MM.1S (cell line): ENCODE results near the gene KCNIP4.
A peak's percentile ranks its signal among the peaks of the same experiment; 100 is the strongest.

Experiments
- DNase-seq: peaks from one replicate; pipeline ENCODE4 v3.0.0-alpha.2; 2015
- H2AFZ ChIP-seq: fragments of 300-600 bp; sonication (generic); 2 replicates; pipeline ENCODE4 v1.6.0; 2016; ENCODE audit warnings: antibody characterized with exemption, low read length
- H3F3A ChIP-seq: fragments of 300-600 bp; sonication (generic); 2 replicates; pipeline ENCODE4 v1.6.1; 2016; ENCODE audit warnings: mild to moderate bottlenecking, antibody characterized with exemption, low read length, moderate library complexity, mixed read lengths; ENCODE audit not compliant: insufficient read depth
- H3K27ac ChIP-seq: fragments of 300-600 bp; sonication (generic); 2 replicates; pipeline ENCODE4 v1.5.1; 2016; ENCODE audit warnings: mild to moderate bottlenecking, low read length
- H3K27me3 ChIP-seq: fragments of 300-600 bp; sonication (generic); replicated peaks from 2 replicates; pipeline ENCODE4 v1.6.0; 2016; ENCODE audit warnings: low read length; ENCODE audit not compliant: insufficient read depth
- H3K36me3 ChIP-seq: fragments of 300-600 bp; sonication (generic); replicated peaks from 2 replicates; pipeline ENCODE4 v1.6.1; 2016; ENCODE audit warnings: mild to moderate bottlenecking, low read length, mixed read lengths; ENCODE audit not compliant: insufficient read depth
- H3K4me1 ChIP-seq: fragments of 300-600 bp; sonication (generic); 2 replicates; pipeline ENCODE4 v1.6.1; 2016; ENCODE audit warnings: low read length, mixed read lengths
- H3K4me2 ChIP-seq: fragments of 300-600 bp; sonication (generic); 2 replicates; pipeline ENCODE4 v1.6.0; 2016; ENCODE audit warnings: low read depth, low read length
- H3K4me3 ChIP-seq: fragments of 300-600 bp; sonication (generic); 2 replicates; pipeline ENCODE4 v1.5.1; 2016; ENCODE audit warnings: low read length, mixed read lengths
- H3K79me2 ChIP-seq: fragments of 300-600 bp; sonication (generic); 2 replicates; pipeline ENCODE4 v1.6.1; 2016; ENCODE audit warnings: mixed run types, low read length, mixed read lengths
- H3K9ac ChIP-seq: fragments of 300-600 bp; sonication (generic); 2 replicates; pipeline ENCODE4 v1.6.1; 2016; ENCODE audit warnings: low read length, mixed read lengths
- H3K9me2 ChIP-seq: fragments of 300-600 bp; sonication (generic); replicated peaks from 2 replicates; pipeline ENCODE4 v1.6.1; 2016; ENCODE audit warnings: mild to moderate bottlenecking, low read length, mixed read lengths; ENCODE audit not compliant: insufficient read depth
- H3K9me3 ChIP-seq: fragments of 300-600 bp; sonication (generic); replicated peaks from 2 replicates; pipeline ENCODE4 v1.6.1; 2016; ENCODE audit warnings: mild to moderate bottlenecking, low read length, mixed read lengths; ENCODE audit not compliant: insufficient read depth
- H4K20me1 ChIP-seq: fragments of 300-600 bp; sonication (generic); 2 replicates; pipeline ENCODE4 v1.6.1; 2016; ENCODE audit warnings: mild to moderate bottlenecking, low read length, moderate library complexity, mixed read lengths; ENCODE audit not compliant: insufficient read depth
- CTCF ChIP-seq: fragments of 300-600 bp; sonication (generic); IDR thresholded peaks from 2 replicates; pipeline ENCODE4 v1.5.1; 2016; ENCODE audit warnings: antibody characterized with exemption, low read length, mixed read lengths
- EZH2 ChIP-seq: fragments of 300-600 bp; sonication (generic); optimal IDR thresholded peaks from 2 replicates; pipeline ENCODE3; 2017; ENCODE audit warnings: low read depth, mild to moderate bottlenecking, antibody characterized with exemption, low read length, mixed read lengths
- EZH2phosphoT487 ChIP-seq: fragments of 300-600 bp; sonication (generic); IDR thresholded peaks from 2 replicates; pipeline ENCODE4 v1.6.1; 2018; ENCODE audit warnings: antibody characterized with exemption, low read length

Gene KCNIP4

GRCh38 chr4:21413807-21414370, 534.7 kb downstream of the KCNIP4 start:
- H3K4me2 ChIP-seq = peak overlapping the region; percentile 42; the same call in 1 of the 2 replicates
- no peaks in the 10 kb centered on the region for H3K4me1 ChIP-seq
- H3K79me2 ChIP-seq = no peaks in the 10 kb centered on the region
- H3K27ac ChIP-seq = no peak overlapping the region
- H3K36me3 ChIP-seq = no peaks in the 10 kb centered on the region
- no peaks in the 10 kb centered on the region for H3F3A ChIP-seq
- H3K4me3 ChIP-seq = peak overlapping the region; percentile 11; the same call in 1 of the 2 replicates
- H3K9me2 ChIP-seq = no peaks in the 10 kb centered on the region
- TF ChIP-seq CTCF = no peak
- no peak for TF ChIP-seq EZH2phosphoT487
- TF ChIP-seq EZH2 = no peak
- H4K20me1 ChIP-seq = no peaks in the 10 kb centered on the region
- H3K27me3 ChIP-seq = no peaks in the 10 kb centered on the region
- H2AFZ ChIP-seq = peak overlapping the region; percentile 33
- H3K9me3 ChIP-seq = no peaks in the 10 kb centered on the region
- peak; percentile 30 for DNase-seq
- H3K9ac ChIP-seq = no peak overlapping the region

- TF ChIP-seq CTCF = no peak
- TF ChIP-seq EZH2 = no peak
- TF ChIP-seq EZH2phosphoT487 = no peak
- Histone ChIP-seq H2AFZ (no peak overlapping the region), H3K36me3 (no peaks in the 10 kb centered on the region), H3K27ac (no peak overlapping the region), H3K4me1 (no peaks in the 10 kb centered on the region), H3K79me2 (no peaks in the 10 kb centered on the region), H3F3A (no peaks in the 10 kb centered on the region), H4K20me1 (no peaks in the 10 kb centered on the region), H3K9ac (no peak overlapping the region), H3K27me3 (no peaks in the 10 kb centered on the region), H3K9me3 (no peaks in the 10 kb centered on the region), H3K4me3 (no peak overlapping the region), H3K4me2 (no peak overlapping the region), H3K9me2 (no peaks in the 10 kb centered on the region)
- no peak for DNase-seq
Observed at GRCh38 chr4:21411086-21411485, 537.5 kb downstream of the KCNIP4 start.

- Histone ChIP-seq H3K4me3 (no peak overlapping the region), H3K27ac (no peak overlapping the region), H3K4me2 (no peak overlapping the region), H3K9me3 (no peaks in the 10 kb centered on the region), H3K9ac (no peak overlapping the region), H3K27me3 (no peaks in the 10 kb centered on the region), H3F3A (no peaks in the 10 kb centered on the region), H3K79me2 (no peaks in the 10 kb centered on the region), H3K9me2 (no peaks in the 10 kb centered on the region), H4K20me1 (no peaks in the 10 kb centered on the region), H2AFZ (no peak overlapping the region), H3K36me3 (no peaks in the 10 kb centered on the region), H3K4me1 (no peaks in the 10 kb centered on the region)
- DNase-seq = no peak
- TF ChIP-seq EZH2 (no peak), CTCF (no peak), EZH2phosphoT487 (no peak)
Observed at GRCh38 chr4:21410372-21410771, 538.2 kb downstream of the KCNIP4 start.
